Esophagus squamous epithelium (tissue), 5 donors: ENCODE data around the gene FRMD3. TPM values are rescaled to one million over a fixed set of nuclear protein-coding genes. Genes with fewer than 3 reads are reported as not detected.

Source experiments
- DNase-seq: peaks from one replicate; lab custom pipeline; 2025; lab: John Stamatoyannopoulos, UW
- H3K27ac ChIP-seq, 4 donors: fragments of 200-600 bp; sonication (generic); one replicate each; pipeline ENCODE4 v1.5.1; 2016 to 2019; ENCODE audit warnings: mild to moderate bottlenecking in 1 of 4
- H3K27me3 ChIP-seq, 4 donors: fragments of 200-600 bp; sonication (generic); 1 replicate in 3 of 4; 2 replicates in 1 of 4; pipeline versions ENCODE4 v1.5.1 to v1.6.0; 2017 to 2021; ENCODE audit warnings: antibody characterized with exemption in 1 of 4
- H3K36me3 ChIP-seq, 3 donors: fragments of 200-600 bp; sonication (generic); one replicate each; pipeline ENCODE4 v1.5.1; 2016 to 2019
- H3K4me1 ChIP-seq, 3 donors: fragments of 200-600 bp; sonication (generic); one replicate each; pipeline ENCODE4 v1.5.1; 2017 to 2019
- H3K4me3 ChIP-seq, 4 donors: fragments of 200-600 bp; sonication (generic); 1 replicate in 3 of 4; 2 replicates in 1 of 4; pipeline ENCODE4 v1.5.1; 2016 to 2019; ENCODE audit warnings: mild to moderate bottlenecking in 2 of 4, moderate library complexity in 1 of 4
- H3K9me3 ChIP-seq, 3 donors: fragments of 200-600 bp; sonication (generic); one replicate each; pipeline ENCODE4 v1.5.1; 2016 to 2019
- CTCF ChIP-seq, 6 experiments: fragments of 450-650 bp in 4 of 6; fragments of 200-600 bp in 2 of 6; sonication (generic) in 2 of 6; IDR thresholded peaks; one replicate each; pipeline ENCODE4 v1.5.1; 2016 to 2019; ENCODE audit warnings: antibody characterized with exemption in 6 of 6, mild to moderate bottlenecking in 4 of 6, moderate library complexity in 4 of 6
- POLR2A ChIP-seq, 4 donors: fragments of 450-650 bp; IDR thresholded peaks; one replicate each; pipeline ENCODE4 v1.6.1; 2017; ENCODE audit warnings: antibody characterized with exemption in 4 of 4, mild to moderate bottlenecking in 4 of 4, moderate library complexity in 3 of 4
- WGBS, 2 donors: methylation state at CpG; one replicate each; pipeline ENCODE4 v1.1.5; 2018; 5-methylcytosine and 5-hydroxymethylcytosine counted together
- intact Hi-C: fragments of 100-400 bp; cut with DNase I; formaldehyde crosslinking; loops from one replicate; pipeline ENCODE4 v1.15.0; 2022
- total RNA-seq, 4 donors: library from RNA; depleted of rRNA; stranded (reverse); fragments of >200 nt; gene quantifications; one replicate each; pipeline ENCODE4 v1.1.0, GENCODE V29; 2016
- donor health status: DM: yes; HTN: yes; CAD: no.

The FRMD3 gene
- total RNA-seq, 4 donors from 2014 or later = 0.27 to 6.9 (median 2.1) TPM

- TF ChIP-seq CTCF (IDR thresholded peaks at IDR 0.05) = no peak
- TF ChIP-seq POLR2A (IDR thresholded peaks at IDR 0.05) = no peak
- H3K9me3 ChIP-seq = no peaks in the 10 kb centered on the region
- no peaks in the 10 kb centered on the region for H3K36me3 ChIP-seq
- peak overlapping the region in 1 of 4 donors; percentile 31 for H3K27ac ChIP-seq
- H3K4me1 ChIP-seq = peaks cover 0 to 17% (median 13%) of the 10 kb centered on the region in 3 donors
- intact Hi-C loops = no loop called here
- 65 to 67% methylated on average over 2 of the region's 2 CpGs for WGBS, 2 donors
- H3K4me3 ChIP-seq = no peak overlapping the region
- H3K27me3 ChIP-seq = no peaks in the 10 kb centered on the region
- no peak for DNase-seq
Measured at GRCh38 chr9:83280790-83281189, 257.4 kb downstream of the FRMD3 start.

- H3K36me3 ChIP-seq = no peaks in the 10 kb centered on the region
- TF ChIP-seq POLR2A (IDR thresholded peaks at IDR 0.05) = no peak
- TF ChIP-seq CTCF (IDR thresholded peaks at IDR 0.05) = no peak
- H3K4me1 ChIP-seq = peaks cover 0 to 17% (median 13%) of the 10 kb centered on the region in 3 donors
- intact Hi-C loops = no loop called here
- DNase-seq = no peak
- H3K27me3 ChIP-seq = no peaks in the 10 kb centered on the region
- no peaks in the 10 kb centered on the region for H3K9me3 ChIP-seq
- WGBS, 2 donors = 71 to 72% methylated on average over 5 of the region's 5 CpGs
- H3K4me3 ChIP-seq = no peak overlapping the region
- H3K27ac ChIP-seq = no peak overlapping the region
Measured at GRCh38 chr9:83280268-83280667, 257.9 kb downstream of the FRMD3 start.

- H3K4me1 ChIP-seq = no peaks in the 10 kb centered on the region
- TF ChIP-seq POLR2A (IDR thresholded peaks at IDR 0.05) (no peak), CTCF (IDR thresholded peaks at IDR 0.05) (no peak)
- no peaks in the 10 kb centered on the region for H3K9me3 ChIP-seq
- H3K27ac ChIP-seq = no peak overlapping the region
- 90% methylated on average over 5 of the region's 5 CpGs for WGBS, 2 donors
- no peak for DNase-seq
- H3K27me3 ChIP-seq = no peaks in the 10 kb centered on the region
- intact Hi-C loops = no loop called here
- H3K36me3 ChIP-seq = no peaks in the 10 kb centered on the region
- H3K4me3 ChIP-seq = no peak overlapping the region
Measured at GRCh38 chr9:83274787-83275186, 263.4 kb downstream of the FRMD3 start.

GRCh38 chr9:83271665-83272071 is 266.5 kb downstream of the FRMD3 start:
- TF ChIP-seq POLR2A (IDR thresholded peaks at IDR 0.05) = no peak
- no peak for TF ChIP-seq CTCF (IDR thresholded peaks at IDR 0.05)
- DNase-seq = no peak
- 56 to 81% methylated on average over 2 of the region's 2 CpGs for WGBS, 2 donors

GRCh38 chr9:83270116-83270515 is 268.1 kb downstream of the FRMD3 start:
- Histone ChIP-seq H3K4me1 (peaks cover 0 to 8% (median 0%) of the 10 kb centered on the region in 3 donors), H3K36me3 (no peaks in the 10 kb centered on the region), H3K9me3 (no peaks in the 10 kb centered on the region), H3K4me3 (no peak overlapping the region), H3K27me3 (no peaks in the 10 kb centered on the region), H3K27ac (no peak overlapping the region)
- DNase-seq = no peak
- intact Hi-C loops = no loop called here
- TF ChIP-seq CTCF (IDR thresholded peaks at IDR 0.05) = no peak
- no peak for TF ChIP-seq POLR2A (IDR thresholded peaks at IDR 0.05)
- 22 to 24% methylated on average over 3 of the region's 3 CpGs for WGBS, 2 donors

More at GRCh38 chr9:83271665-83272071, 266.5 kb downstream of the FRMD3 start:
- no peak overlapping the region for H3K4me3 ChIP-seq
- H3K36me3 ChIP-seq = no peaks in the 10 kb centered on the region
- H3K4me1 ChIP-seq = peaks cover 0 to 4% (median 0%) of the 10 kb centered on the region in 3 donors
- no peaks in the 10 kb centered on the region for H3K27me3 ChIP-seq
- H3K9me3 ChIP-seq = no peaks in the 10 kb centered on the region
- no peak overlapping the region for H3K27ac ChIP-seq
- intact Hi-C loops = no loop called here
